Large intestine (tissue), 3 donors: ENCODE data around the gene ZFAND2A. TPM values are rescaled to one million over a fixed set of nuclear protein-coding genes. Genes with fewer than 3 reads are reported as not detected.

ENCODE experiments used
- DNase-seq, 2 donors: peaks; one replicate each; pipeline versions ENCODE4 v3.0.0 to v3.0.0-alpha.2; 2013
- H3K27ac ChIP-seq: one replicate; pipeline ENCODE4 v1.5.1; 2013; ENCODE audit warnings: low read length
- H3K27me3 ChIP-seq: 2 replicates; pipeline ENCODE4 v1.6.1; 2013; ENCODE audit warnings: low read length; ENCODE audit not compliant: control insufficient read depth, insufficient read depth
- H3K36me3 ChIP-seq: 2 replicates; pipeline ENCODE4 v1.6.1; 2013; ENCODE audit warnings: low read length; ENCODE audit not compliant: control insufficient read depth, insufficient read depth
- H3K4me1 ChIP-seq: one replicate; pipeline ENCODE4 v1.6.1; 2013; ENCODE audit warnings: low read length; ENCODE audit not compliant: control insufficient read depth, insufficient read depth
- H3K4me3 ChIP-seq: one replicate; pipeline ENCODE4 v1.5.1; 2013; ENCODE audit warnings: low read length
- H3K9me3 ChIP-seq: one replicate; pipeline ENCODE4 v1.6.1; 2013; ENCODE audit warnings: mild to moderate bottlenecking, low read depth, low read length, moderate library complexity; ENCODE audit not compliant: control insufficient read depth
- WGBS: methylation state at CpG from one replicate; pipeline ENCODE4 v1.1.5; 2013; ENCODE audit warnings: low lambda C conversion rate; ENCODE audit not compliant: insufficient coverage; 5-methylcytosine and 5-hydroxymethylcytosine counted together
- polyA plus RNA-seq: library from polyadenylated mRNA; unstranded; fragments of 120-200 nt; gene quantifications from one replicate; pipeline ENCODE4 v1.2.1, GENCODE V29; 2013

The ZFAND2A gene
- polyA plus RNA-seq, 1 donor: 20.2 TPM

- Histone ChIP-seq H3K9me3 (no peaks in the 10 kb centered on the region), H3K27me3 (no peaks in the 10 kb centered on the region), H3K4me1 (no peaks in the 10 kb centered on the region), H3K36me3 (no peaks in the 10 kb centered on the region), H3K4me3 (no peak overlapping the region), H3K27ac (no peak overlapping the region)
- no CpG with 5 or more reads among the region's 20 CpGs for WGBS
- no peak for DNase-seq
Measured at GRCh38 chr7:1106793-1107421, 53.1 kb downstream of the ZFAND2A start.

DNA sequence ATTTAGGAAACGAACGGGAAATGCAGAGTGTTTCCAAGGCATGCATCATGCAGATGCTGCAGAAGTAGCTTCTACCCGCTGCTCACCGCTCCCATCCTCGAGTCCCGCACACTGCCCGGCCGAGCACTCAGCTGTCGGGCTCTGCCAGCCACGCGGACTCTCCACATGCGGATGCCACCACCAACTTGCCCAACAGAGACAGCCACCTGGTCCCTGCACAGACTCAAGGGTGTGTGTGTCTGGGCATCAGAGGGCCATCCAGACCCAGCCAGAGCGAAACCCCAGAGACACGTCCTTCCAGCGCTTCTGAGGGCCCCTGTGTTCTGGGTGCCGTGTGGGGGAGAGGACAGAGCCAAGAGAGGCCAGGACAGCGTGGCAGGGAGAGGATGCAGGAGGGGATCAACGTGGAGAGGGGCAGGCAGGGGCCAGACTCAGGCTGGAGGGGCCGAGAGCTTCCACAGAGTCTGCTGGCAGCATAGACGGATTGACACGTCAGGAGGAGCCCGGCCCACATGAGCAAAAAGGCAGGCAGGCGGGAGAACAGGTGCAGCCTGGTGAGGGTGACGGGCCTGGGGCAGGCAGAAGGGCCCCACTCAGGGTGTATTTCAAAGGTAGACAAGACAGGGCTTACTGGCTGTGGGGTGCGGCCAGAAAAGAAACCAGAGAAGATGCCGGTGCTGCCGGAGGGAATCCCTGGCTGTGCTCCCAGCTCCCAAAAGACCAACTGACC lies 53.8 kb downstream of the ZFAND2A start:
- H3K9me3 ChIP-seq: peaks cover 3% of the 10 kb centered on the region
- H3K4me1 ChIP-seq: no peaks in the 10 kb centered on the region
- no peaks in the 10 kb centered on the region for H3K36me3 ChIP-seq
- no peak overlapping the region for H3K4me3 ChIP-seq
- H3K27ac ChIP-seq: no peak overlapping the region
- no peaks in the 10 kb centered on the region for H3K27me3 ChIP-seq
- WGBS: no CpG with 5 or more reads among the region's 27 CpGs
- no peak for DNase-seq

- whole genome bisulfite sequencing: no CpG with 5 or more reads among the region's 11 CpGs
- Histone ChIP-seq H3K27ac (no peak overlapping the region), H3K4me3 (no peak overlapping the region), H3K27me3 (no peaks in the 10 kb centered on the region), H3K9me3 (peaks cover 3% of the 10 kb centered on the region), H3K4me1 (peaks cover 3% of the 10 kb centered on the region), H3K36me3 (no peaks in the 10 kb centered on the region)
- DNase-seq: no peak
Measured at GRCh38 chr7:1105189-1105588, 54.8 kb downstream of the ZFAND2A start.

- Histone ChIP-seq H3K4me3 (no peak overlapping the region), H3K4me1 (peaks cover 3% of the 10 kb centered on the region), H3K27me3 (no peaks in the 10 kb centered on the region), H3K27ac (no peak overlapping the region), H3K9me3 (peaks cover 3% of the 10 kb centered on the region), H3K36me3 (no peaks in the 10 kb centered on the region)
- 100% methylated on average over 1 of the region's 13 CpGs for WGBS
- DNase-seq: no peak
Measured at GRCh38 chr7:1104516-1105179, 55.3 kb downstream of the ZFAND2A start.

DNA sequence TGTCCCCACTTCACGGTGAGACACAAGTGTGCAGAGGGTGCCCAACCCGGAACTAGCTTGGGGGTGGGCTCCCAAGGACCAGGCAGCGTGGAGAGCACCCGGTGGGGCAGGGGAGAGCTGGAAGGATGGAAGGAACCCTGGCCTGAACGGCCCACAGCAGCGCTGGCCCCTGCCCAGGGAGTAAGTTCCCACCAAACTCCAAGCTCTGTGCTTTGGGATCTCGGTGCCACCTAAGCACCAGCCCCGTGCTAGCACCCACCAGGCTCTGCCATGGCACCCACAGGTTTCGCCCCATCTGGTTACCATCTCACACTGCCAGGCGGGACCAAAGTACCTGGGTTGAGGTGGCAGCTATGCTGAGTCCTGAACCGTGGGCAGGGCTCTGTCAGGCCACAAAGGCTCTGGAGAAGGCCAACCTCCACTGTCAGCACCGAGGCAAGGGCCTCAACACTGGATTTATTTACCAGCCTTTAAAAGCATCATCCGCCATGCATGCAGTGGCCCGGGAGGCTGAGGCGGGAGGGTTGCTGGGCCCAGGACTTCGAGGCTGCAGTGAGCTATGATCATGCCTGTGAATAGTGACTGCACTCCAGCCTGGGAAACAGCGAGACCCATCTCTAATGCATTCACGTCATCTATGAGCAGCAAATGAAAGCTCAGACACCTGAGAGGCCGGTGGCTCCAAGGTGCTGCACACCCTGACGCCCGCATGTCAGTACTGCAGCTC lies 56.0 kb downstream of the ZFAND2A start:
- no peak for DNase-seq

DNA sequence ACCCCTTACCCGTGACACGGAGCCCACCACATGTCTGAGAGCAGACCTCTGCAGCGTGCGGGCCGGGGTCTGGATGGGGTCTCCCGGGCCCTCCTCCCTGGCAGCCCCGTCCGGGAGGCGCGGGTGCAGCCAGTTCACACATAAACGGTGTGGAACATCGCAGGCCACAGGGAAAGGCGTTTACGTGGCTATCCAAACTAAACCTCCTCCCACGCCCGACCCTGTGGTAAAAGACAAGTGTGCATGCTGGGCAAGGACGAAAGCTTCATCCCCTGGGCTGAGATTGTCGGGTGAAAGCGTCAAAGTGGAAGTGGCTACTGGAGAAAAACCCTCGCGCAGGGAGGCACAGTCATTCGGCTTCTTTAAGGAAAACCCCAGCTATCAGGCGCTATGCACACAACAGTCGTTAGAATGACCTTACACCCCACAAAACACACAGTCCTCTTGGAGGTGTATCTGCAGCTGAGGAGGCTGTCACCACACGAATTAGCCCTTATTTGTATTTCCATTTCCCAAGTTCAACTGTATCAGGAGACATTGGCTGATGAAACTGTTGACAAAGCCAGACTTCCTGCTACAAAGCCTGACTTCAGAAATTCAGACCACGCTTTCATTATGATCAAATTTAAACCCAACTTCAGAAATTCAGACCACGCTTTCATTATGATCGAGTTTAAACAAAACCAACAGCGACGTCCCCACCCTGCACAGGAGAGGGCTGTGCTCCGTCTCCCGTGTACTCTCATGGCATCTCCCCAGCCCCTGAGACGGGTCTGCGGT lies 56.8 kb downstream of the ZFAND2A start:
- no peak overlapping the region for H3K27ac ChIP-seq
- no CpG with 5 or more reads among the region's 34 CpGs for WGBS
- no peaks in the 10 kb centered on the region for H3K27me3 ChIP-seq

More for the DNA sequence above, 56.0 kb downstream of the ZFAND2A start:
- no peak overlapping the region for H3K4me3 ChIP-seq
- H3K4me1 ChIP-seq: peaks cover 3% of the 10 kb centered on the region
- peaks cover 3% of the 10 kb centered on the region for H3K9me3 ChIP-seq
- WGBS: no CpG with 5 or more reads among the region's 21 CpGs
- no peaks in the 10 kb centered on the region for H3K27me3 ChIP-seq
- no peaks in the 10 kb centered on the region for H3K36me3 ChIP-seq
- H3K27ac ChIP-seq: no peak overlapping the region

More for the DNA sequence above, 56.8 kb downstream of the ZFAND2A start:
- Histone ChIP-seq H3K36me3 (no peaks in the 10 kb centered on the region), H3K4me1 (peaks cover 3% of the 10 kb centered on the region), H3K9me3 (peaks cover 3% of the 10 kb centered on the region), H3K4me3 (no peak overlapping the region)
- DNase-seq: no peak

Other genes with a start within 250 kb of the ZFAND2A start
- 62.0 TPM for gene ADAP1, start 205.5 kb downstream of the ZFAND2A start, polyA plus RNA-seq
- gene COX19, start 184.6 kb downstream of the ZFAND2A start, polyA plus RNA-seq: 33.5 TPM
- 598 TPM for gene CYP2W1, start 177.0 kb downstream of the ZFAND2A start, polyA plus RNA-seq
- gene GPR146, start 115.7 kb downstream of the ZFAND2A start, polyA plus RNA-seq: 4.0 TPM
- gene GPER1, start 72.1 kb downstream of the ZFAND2A start, polyA plus RNA-seq: 1.1 TPM
- gene UNCX, start 72.7 kb upstream of the ZFAND2A start, polyA plus RNA-seq: not detected